Mucosa of descending colon (tissue), 3 donors: ENCODE data around the gene ZDBF2. TPM values are rescaled to one million over a fixed set of nuclear protein-coding genes. Genes with fewer than 3 reads are reported as not detected.
A peak's percentile ranks its signal among the peaks of the same experiment; 100 is the strongest.

Experiments
- ATAC-seq: fragments of 200-7000 bp; cut with Tn5 transposase; one replicate; pipeline ENCODE4 v1.9.1; 2020; ENCODE audit warnings: mild to moderate bottlenecking, moderate library complexity
- DNase-seq, 3 donors: peaks; one replicate each; pipeline ENCODE4 v3.0.0-alpha.2; 2020
- H3K36me3 ChIP-seq: fragments of 200-600 bp; one replicate; pipeline ENCODE4 v1.8.0; 2021; ENCODE audit warnings: low read depth, mild to moderate bottlenecking
- H3K4me1 ChIP-seq: fragments of 200-600 bp; one replicate; pipeline ENCODE4 v1.8.0; 2021; ENCODE audit warnings: low read depth, mild to moderate bottlenecking
- H3K4me3 ChIP-seq: fragments of 200-600 bp; one replicate; pipeline ENCODE4 v1.8.0; 2021; ENCODE audit warnings: mild to moderate bottlenecking
- H3K9me3 ChIP-seq: fragments of 200-600 bp; one replicate; pipeline ENCODE4 v1.8.0; 2021; ENCODE audit warnings: mild to moderate bottlenecking
- intact Hi-C, 2 donors: fragments of 100-400 bp; cut with DNase I in 1 of 2; cut with micrococcal nuclease in 1 of 2; formaldehyde crosslinking; loops; one replicate each; pipeline versions ENCODE4 v1.11.0 to v1.11.1; 2022; cut with DNase I, micrococcal nuclease
- total RNA-seq, 3 donors: library from RNA; stranded (reverse); fragmentation: NEBNext Ultra II Directional in 2 of 3; extraction: Animal tissue kit (Norgen Biotek cat#: 25700) in 2 of 3; gene quantifications; one replicate each; pipeline versions ENCODE4 v1.2.1 to v1.2.4, GENCODE V29; 2021 to 2023
- TF ChIP-seq, protein P1 (sequence below): fragments of 200-600 bp; IDR thresholded peaks from one replicate; pipeline ENCODE4 v1.8.0; 2022; ENCODE audit warnings: antibody characterized with exemption, mild to moderate bottlenecking
- donor health status: DM: no; HTN: no; CAD: no; lungs with moderate emphysema.
- donor health status: DM: no; HTN: no; CAD: no.
- donor health status: DM: no; HTN: yes; CAD: no.

ZDBF2 gene
- total RNA-seq, 3 donors from 2014 or later = 3.9 to 18.3 (median 3.9) TPM

DNA sequence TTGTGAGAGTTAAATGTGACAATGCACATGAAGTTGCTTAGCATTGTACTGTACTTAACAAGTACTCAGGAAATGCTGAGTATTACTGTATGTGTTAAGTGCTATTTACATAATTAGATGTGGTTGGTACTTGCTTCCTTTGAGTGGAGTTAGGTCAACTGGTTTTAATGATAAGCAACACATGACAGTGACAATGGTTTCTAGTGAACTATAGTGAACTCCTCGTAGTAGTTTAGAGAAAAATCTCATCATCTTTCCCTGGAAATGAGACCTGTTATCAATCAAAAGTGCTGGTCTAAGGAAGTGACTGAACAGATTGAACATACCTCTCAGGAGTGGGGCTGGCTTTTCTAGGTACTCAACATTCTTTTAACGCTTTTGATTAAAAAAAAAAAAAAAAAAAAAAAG lies 29.2 kb upstream of the ZDBF2 start:
- TF ChIP-seq, protein P1, sequence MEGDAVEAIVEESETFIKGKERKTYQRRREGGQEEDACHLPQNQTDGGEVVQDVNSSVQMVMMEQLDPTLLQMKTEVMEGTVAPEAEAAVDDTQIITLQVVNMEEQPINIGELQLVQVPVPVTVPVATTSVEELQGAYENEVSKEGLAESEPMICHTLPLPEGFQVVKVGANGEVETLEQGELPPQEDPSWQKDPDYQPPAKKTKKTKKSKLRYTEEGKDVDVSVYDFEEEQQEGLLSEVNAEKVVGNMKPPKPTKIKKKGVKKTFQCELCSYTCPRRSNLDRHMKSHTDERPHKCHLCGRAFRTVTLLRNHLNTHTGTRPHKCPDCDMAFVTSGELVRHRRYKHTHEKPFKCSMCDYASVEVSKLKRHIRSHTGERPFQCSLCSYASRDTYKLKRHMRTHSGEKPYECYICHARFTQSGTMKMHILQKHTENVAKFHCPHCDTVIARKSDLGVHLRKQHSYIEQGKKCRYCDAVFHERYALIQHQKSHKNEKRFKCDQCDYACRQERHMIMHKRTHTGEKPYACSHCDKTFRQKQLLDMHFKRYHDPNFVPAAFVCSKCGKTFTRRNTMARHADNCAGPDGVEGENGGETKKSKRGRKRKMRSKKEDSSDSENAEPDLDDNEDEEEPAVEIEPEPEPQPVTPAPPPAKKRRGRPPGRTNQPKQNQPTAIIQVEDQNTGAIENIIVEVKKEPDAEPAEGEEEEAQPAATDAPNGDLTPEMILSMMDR = no peak
- no peak for ATAC-seq
- Histone ChIP-seq H3K36me3 (no peaks in the 10 kb centered on the region), H3K4me3 (no peak overlapping the region), H3K4me1 (no peaks in the 10 kb centered on the region), H3K9me3 (no peaks in the 10 kb centered on the region)
- intact Hi-C loops = no loop called here
- no peak for DNase-seq

DNA sequence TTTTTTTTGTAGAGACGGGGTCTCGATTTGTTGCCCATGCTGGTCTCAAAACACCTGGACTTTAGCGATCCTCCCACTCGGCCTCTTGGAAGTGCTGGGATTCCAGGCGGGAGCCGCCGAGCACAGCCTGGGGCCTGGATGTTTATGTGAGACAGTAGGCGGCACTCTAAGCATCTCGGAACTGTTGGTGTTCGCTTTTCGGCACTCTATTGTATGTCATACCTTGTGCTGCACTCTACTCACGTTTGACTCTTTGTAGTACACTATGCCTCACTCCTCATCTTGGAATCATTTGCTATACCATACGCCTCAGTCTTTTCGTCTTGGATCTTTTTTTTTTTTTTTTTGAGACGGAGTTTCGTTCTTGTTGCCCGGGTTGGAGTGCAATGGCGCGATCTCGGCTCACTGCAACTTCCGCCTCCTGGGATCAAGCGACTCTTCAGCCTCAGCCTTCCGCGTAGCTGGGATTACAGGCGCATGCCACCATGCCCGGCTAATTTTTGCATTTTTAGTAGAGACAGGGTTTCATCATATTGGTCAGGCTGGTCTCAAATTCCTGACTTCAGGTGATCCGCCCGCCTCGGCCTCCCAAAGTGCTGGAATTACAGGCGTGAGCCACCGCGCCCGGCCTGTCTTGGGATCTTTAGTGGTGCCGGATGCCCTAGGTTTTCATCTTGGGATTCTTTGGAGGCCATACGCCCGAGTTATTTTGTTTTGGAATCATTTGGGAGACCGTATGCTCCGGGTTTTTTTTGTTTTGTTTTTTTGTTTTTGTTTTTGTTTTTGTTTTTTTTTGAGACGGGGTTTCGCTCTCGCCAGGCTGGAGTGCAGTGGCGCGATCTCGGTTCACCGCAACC lies 24.2 kb upstream of the ZDBF2 start:
- Histone ChIP-seq H3K36me3 (no peaks in the 10 kb centered on the region), H3K9me3 (no peaks in the 10 kb centered on the region), H3K4me3 (no peak overlapping the region), H3K4me1 (no peaks in the 10 kb centered on the region)
- intact Hi-C loops = no loop called here
- DNase-seq = peak in 1 of 3 donors; percentile 11
- ATAC-seq = peak; percentile 61
- TF ChIP-seq, protein P1 = no peak

DNA sequence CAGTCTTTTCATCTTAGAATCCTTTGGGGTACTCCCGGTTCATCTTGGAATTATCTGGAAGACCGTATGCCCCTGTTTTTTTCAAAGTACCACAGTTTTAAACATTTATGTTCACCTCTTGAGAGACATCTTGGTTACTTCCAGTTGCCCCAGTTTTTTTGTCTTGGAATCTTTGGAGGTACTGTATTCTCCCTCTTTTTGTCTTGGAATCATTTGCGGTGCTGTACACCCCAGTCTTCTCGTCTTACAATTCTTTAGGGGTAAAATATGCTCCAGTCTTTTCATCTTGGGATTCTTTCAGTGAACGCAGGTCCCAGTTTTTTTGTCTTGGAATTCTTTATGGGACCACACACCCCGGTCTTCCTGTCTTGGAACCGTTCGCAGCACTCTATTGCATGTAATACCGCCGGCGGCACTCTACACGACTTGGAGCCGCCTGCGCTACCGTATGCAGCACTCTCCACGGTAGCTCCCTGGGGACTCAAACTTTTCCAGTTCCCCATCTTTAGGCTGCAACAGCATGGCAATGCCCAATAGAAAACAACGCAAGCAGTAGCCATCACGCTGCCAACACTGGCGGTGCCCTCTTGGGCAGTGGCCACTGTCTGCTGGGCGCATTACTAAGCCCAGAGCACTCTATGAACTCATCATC lies 21.2 kb upstream of the ZDBF2 start:
- TF ChIP-seq, protein P1 = no peak
- H3K36me3 ChIP-seq = no peaks in the 10 kb centered on the region
- intact Hi-C loops = no loop called here
- H3K4me3 ChIP-seq = no peak overlapping the region
- H3K9me3 ChIP-seq = no peaks in the 10 kb centered on the region
- ATAC-seq (no peak), DNase-seq (no peak)
- H3K4me1 ChIP-seq = no peaks in the 10 kb centered on the region

DNA sequence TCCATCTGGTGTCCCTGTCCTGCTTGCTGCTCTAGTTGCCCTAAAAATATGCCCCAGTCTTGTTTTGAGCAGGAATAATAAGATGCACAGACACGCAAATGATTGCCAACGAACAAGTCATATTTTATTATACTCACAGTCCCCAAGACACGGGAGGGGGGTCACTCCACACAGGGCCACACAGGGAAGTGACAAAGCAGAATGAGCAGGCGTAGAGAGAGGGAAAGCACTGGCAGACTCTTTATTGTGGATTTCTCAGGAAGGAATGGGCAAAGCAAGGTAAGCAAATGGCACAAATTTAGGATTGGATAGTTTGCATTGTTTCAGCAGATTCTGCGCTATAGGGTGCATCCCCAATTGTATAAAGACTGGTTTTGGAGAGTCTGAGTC lies 20.7 kb upstream of the ZDBF2 start:
- TF ChIP-seq, protein P1 = no peak
- Histone ChIP-seq H3K36me3 (no peaks in the 10 kb centered on the region), H3K4me3 (no peak overlapping the region), H3K9me3 (no peaks in the 10 kb centered on the region), H3K4me1 (no peaks in the 10 kb centered on the region)
- DNase-seq = no peak
- ATAC-seq = no peak
- intact Hi-C loops = no loop called here

DNA sequence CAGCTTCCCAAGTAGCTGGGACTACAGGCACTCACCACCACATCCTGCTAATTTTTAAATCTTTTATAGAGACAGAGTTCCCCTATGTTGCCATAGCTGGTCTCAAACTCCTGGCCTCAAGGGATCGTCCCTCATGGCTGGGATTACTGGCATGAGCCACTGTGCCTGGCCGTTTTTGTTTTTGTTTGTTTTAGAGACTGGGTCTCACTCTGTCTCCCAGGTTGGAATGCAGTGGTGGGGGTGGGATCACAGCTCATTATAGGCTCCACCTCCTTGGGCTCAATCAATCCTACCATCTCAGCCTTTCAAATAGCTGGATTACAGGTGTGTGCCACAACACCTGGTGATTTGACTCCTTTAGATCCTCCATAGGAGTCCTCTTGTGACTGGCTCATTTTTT lies 19.5 kb upstream of the ZDBF2 start:
- Histone ChIP-seq H3K4me3 (no peak overlapping the region), H3K4me1 (no peaks in the 10 kb centered on the region), H3K9me3 (no peaks in the 10 kb centered on the region), H3K36me3 (no peaks in the 10 kb centered on the region)
- TF ChIP-seq, protein P1 = no peak
- intact Hi-C loops = no loop called here
- ATAC-seq = no peak
- no peak for DNase-seq
